Measurements from ENCODE around the gene BCL7A.
"Not testable (repeated sequence)": the region's sequence is repeated elsewhere in the genome, so short reads cannot be mapped to it uniquely, and the experiment has no call there.

BCL7A gene

GRCh38 chr12:121981456-121981855, 40.2 kb upstream of the BCL7A start:
- TF ChIP-seq CTCF (IDR thresholded peaks at IDR 0.05; ENCODE audit: control insufficient read depth, insufficient read depth, low read depth, low read length, missing control alignments): no peak
- H3K4me3 ChIP-seq (ENCODE audit: control insufficient read depth, low read depth, low read length): no peak overlapping the region
- no peak for DNase-seq (ENCODE audit: low read depth)

- H3K4me3 ChIP-seq (ENCODE audit: control insufficient read depth, low read depth, low read length): no peak overlapping the region
- DNase-seq (ENCODE audit: low read depth): no peak
- no peak for TF ChIP-seq CTCF (IDR thresholded peaks at IDR 0.05; ENCODE audit: control insufficient read depth, insufficient read depth, low read depth, low read length, missing control alignments)
Observed at GRCh38 chr12:121982950-121983349, 38.7 kb upstream of the BCL7A start.

GRCh38 chr12:121983536-121984210, 38.0 kb upstream of the BCL7A start:
- H3K4me3 ChIP-seq (ENCODE audit: control insufficient read depth, low read depth, low read length): no peak overlapping the region
- TF ChIP-seq CTCF (IDR thresholded peaks at IDR 0.05; ENCODE audit: control insufficient read depth, insufficient read depth, low read depth, low read length, missing control alignments): no peak
- DNase-seq (ENCODE audit: low read depth): no peak

GRCh38 chr12:121986489-121987245, 35.0 kb upstream of the BCL7A start:
- TF ChIP-seq CTCF (IDR thresholded peaks at IDR 0.05; ENCODE audit: control insufficient read depth, insufficient read depth, low read depth, low read length, missing control alignments): no peak
- no peak overlapping the region for H3K4me3 ChIP-seq (ENCODE audit: control insufficient read depth, low read depth, low read length)
- no peak for DNase-seq (ENCODE audit: low read depth)

- not testable (repeated sequence) for DNase-seq (ENCODE audit: low read depth)
Observed at GRCh38 chr12:121988519-121988918, 33.2 kb upstream of the BCL7A start.

GRCh38 chr12:121989276-121990113, 32.2 kb upstream of the BCL7A start:
- no peak for DNase-seq (ENCODE audit: low read depth)
- no peak overlapping the region for H3K4me3 ChIP-seq (ENCODE audit: control insufficient read depth, low read depth, low read length)
- no peak for TF ChIP-seq CTCF (IDR thresholded peaks at IDR 0.05; ENCODE audit: control insufficient read depth, insufficient read depth, low read depth, low read length, missing control alignments)

More at GRCh38 chr12:121988519-121988918, 33.2 kb upstream of the BCL7A start:
- H3K4me3 ChIP-seq (ENCODE audit: control insufficient read depth, low read depth, low read length): not testable (repeated sequence)

Measured in AG09309 (cell line).